ENCODE data around the gene NIT2. TPM values are rescaled to one million over a fixed set of nuclear protein-coding genes. Genes with fewer than 3 reads are reported as not detected.

Gene NIT2
- total RNA-seq, 1 donor from 2014 or later, result 11.0 TPM

- Histone ChIP-seq H3K27me3 (ENCODE audit: control insufficient read depth in 3 of 3, insufficient read depth in 3 of 3, low read length in 3 of 3) (no peaks in the 10 kb centered on the region), H3K27ac (ENCODE audit: low read depth, low read length) (no peak overlapping the region), H3K9ac (ENCODE audit: low read depth in 1 of 3, low read length in 3 of 3) (no peak overlapping the region), H3K4me1 (ENCODE audit: control insufficient read depth in 3 of 3, insufficient read depth in 3 of 3, low read length in 3 of 3) (no peaks in the 10 kb centered on the region), H3K9me3 (ENCODE audit: control insufficient read depth in 3 of 3, low read length in 3 of 3) (no peaks in the 10 kb centered on the region), H3K36me3 (ENCODE audit: control insufficient read depth in 3 of 3, insufficient read depth in 3 of 3, low read length in 3 of 3) (peaks cover 13 to 34% (median 29%) of the 10 kb centered on the region in 3 donors), H3K4me3 (ENCODE audit: low read length in 3 of 3) (no peak overlapping the region)
These were observed 23.9 kb downstream of the NIT2 start for GRCh38 chr3:100358413-100358812.

GRCh38 chr3:100359035-100359434 is 24.5 kb downstream of the NIT2 start:
- H3K36me3 ChIP-seq (ENCODE audit: control insufficient read depth in 3 of 3, insufficient read depth in 3 of 3, low read length in 3 of 3), result peaks cover 9 to 31% (median 25%) of the 10 kb centered on the region in 3 donors

DNA sequence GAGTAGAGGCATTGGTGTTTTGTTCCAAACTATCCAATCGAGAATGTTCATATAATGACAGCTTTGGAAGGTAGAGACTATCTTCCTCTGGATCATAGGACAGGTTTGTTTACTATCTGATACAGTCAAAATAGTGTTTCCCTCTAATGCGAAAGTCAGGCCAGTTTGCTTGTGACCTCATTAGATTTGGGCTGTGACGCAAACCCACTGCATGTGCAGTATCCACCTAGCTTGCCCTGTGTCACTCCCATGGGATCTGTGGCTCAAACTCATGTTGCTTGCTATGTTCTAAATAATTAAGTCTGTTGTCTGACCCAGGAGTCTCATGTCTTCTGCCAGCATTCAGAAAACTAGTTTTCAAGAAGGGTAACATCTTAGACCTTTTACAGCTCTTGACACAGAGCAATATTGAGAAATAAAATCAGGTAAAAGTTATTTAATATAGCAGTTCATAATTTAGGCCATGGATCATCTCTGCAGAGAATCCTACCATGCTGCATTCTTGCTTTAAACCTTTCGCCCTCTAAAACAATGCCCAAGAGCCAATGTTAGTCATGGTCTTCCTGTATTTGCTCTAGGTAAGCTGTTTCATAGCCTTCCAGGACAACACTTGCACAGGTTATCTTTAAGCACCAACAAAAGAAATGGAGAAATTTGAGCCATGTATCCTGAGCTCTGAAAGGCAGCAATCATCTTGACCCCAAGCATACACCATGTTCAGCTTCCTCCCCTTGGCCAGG is 26.4 kb downstream of the NIT2 start:
- Histone ChIP-seq H3K4me3 (ENCODE audit: low read length in 3 of 3) (no peak overlapping the region), H3K4me1 (ENCODE audit: control insufficient read depth in 3 of 3, insufficient read depth in 3 of 3, low read length in 3 of 3) (no peaks in the 10 kb centered on the region), H3K9ac (ENCODE audit: low read depth in 1 of 3, low read length in 3 of 3) (no peak overlapping the region), H3K36me3 (ENCODE audit: control insufficient read depth in 3 of 3, insufficient read depth in 3 of 3, low read length in 3 of 3) (peaks cover 6 to 27% (median 20%) of the 10 kb centered on the region in 3 donors), H3K27me3 (ENCODE audit: control insufficient read depth in 3 of 3, insufficient read depth in 3 of 3, low read length in 3 of 3) (no peaks in the 10 kb centered on the region), H3K9me3 (ENCODE audit: control insufficient read depth in 3 of 3, low read length in 3 of 3) (no peaks in the 10 kb centered on the region), H3K27ac (ENCODE audit: low read depth, low read length) (no peak overlapping the region)

More at GRCh38 chr3:100359035-100359434, 24.5 kb downstream of the NIT2 start:
- Histone ChIP-seq H3K4me3 (ENCODE audit: low read length in 3 of 3) (no peak overlapping the region), H3K27me3 (ENCODE audit: control insufficient read depth in 3 of 3, insufficient read depth in 3 of 3, low read length in 3 of 3) (no peaks in the 10 kb centered on the region), H3K9me3 (ENCODE audit: control insufficient read depth in 3 of 3, low read length in 3 of 3) (no peaks in the 10 kb centered on the region), H3K9ac (ENCODE audit: low read depth in 1 of 3, low read length in 3 of 3) (no peak overlapping the region), H3K4me1 (ENCODE audit: control insufficient read depth in 3 of 3, insufficient read depth in 3 of 3, low read length in 3 of 3) (no peaks in the 10 kb centered on the region), H3K27ac (ENCODE audit: low read depth, low read length) (no peak overlapping the region)

- H3K27me3 ChIP-seq (ENCODE audit: control insufficient read depth in 3 of 3, insufficient read depth in 3 of 3, low read length in 3 of 3), result no peaks in the 10 kb centered on the region
- no peaks in the 10 kb centered on the region for H3K9me3 ChIP-seq (ENCODE audit: control insufficient read depth in 3 of 3, low read length in 3 of 3)
- no peak overlapping the region for H3K9ac ChIP-seq (ENCODE audit: low read depth in 1 of 3, low read length in 3 of 3)
- H3K36me3 ChIP-seq (ENCODE audit: control insufficient read depth in 3 of 3, insufficient read depth in 3 of 3, low read length in 3 of 3), result peaks cover 8 to 30% (median 22%) of the 10 kb centered on the region in 3 donors
- no peaks in the 10 kb centered on the region for H3K4me1 ChIP-seq (ENCODE audit: control insufficient read depth in 3 of 3, insufficient read depth in 3 of 3, low read length in 3 of 3)
- no peak overlapping the region for H3K27ac ChIP-seq (ENCODE audit: low read depth, low read length)
- no peak overlapping the region for H3K4me3 ChIP-seq (ENCODE audit: low read length in 3 of 3)
These were observed 27.3 kb downstream of the NIT2 start for GRCh38 chr3:100361897-100362296.

DNA sequence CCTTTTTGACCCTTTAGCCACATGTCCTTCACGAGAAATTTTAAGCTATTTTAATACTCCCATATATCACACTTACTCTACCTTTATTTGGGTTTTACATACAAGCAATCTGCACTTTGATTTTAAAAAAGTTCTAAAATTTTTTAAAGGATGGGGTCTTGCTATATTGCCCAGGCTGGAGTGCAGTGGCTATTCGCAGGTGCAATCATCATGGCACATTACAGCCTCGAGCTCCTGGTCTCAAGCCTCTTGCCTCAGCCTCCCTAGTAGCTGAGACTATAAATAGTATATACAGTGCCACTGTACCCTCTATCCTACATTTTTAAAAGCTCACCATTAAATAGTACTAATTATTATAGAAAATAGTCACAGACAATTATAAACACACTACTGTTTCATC is 29.9 kb downstream of the NIT2 start:
- Histone ChIP-seq H3K9ac (ENCODE audit: low read depth in 1 of 3, low read length in 3 of 3) (no peak overlapping the region), H3K4me1 (ENCODE audit: control insufficient read depth in 3 of 3, insufficient read depth in 3 of 3, low read length in 3 of 3) (no peaks in the 10 kb centered on the region), H3K36me3 (ENCODE audit: control insufficient read depth in 3 of 3, insufficient read depth in 3 of 3, low read length in 3 of 3) (peaks cover 17 to 39% (median 38%) of the 10 kb centered on the region in 3 donors), H3K27me3 (ENCODE audit: control insufficient read depth in 3 of 3, insufficient read depth in 3 of 3, low read length in 3 of 3) (no peaks in the 10 kb centered on the region), H3K9me3 (ENCODE audit: control insufficient read depth in 3 of 3, low read length in 3 of 3) (no peaks in the 10 kb centered on the region), H3K4me3 (ENCODE audit: low read length in 3 of 3) (no peak overlapping the region), H3K27ac (ENCODE audit: low read depth, low read length) (no peak overlapping the region)

- no peaks in the 10 kb centered on the region for H3K4me1 ChIP-seq (ENCODE audit: control insufficient read depth in 3 of 3, insufficient read depth in 3 of 3, low read length in 3 of 3)
- no peak overlapping the region for H3K27ac ChIP-seq (ENCODE audit: low read depth, low read length)
- peaks cover 19 to 52% (median 49%) of the 10 kb centered on the region in 3 donors for H3K36me3 ChIP-seq (ENCODE audit: control insufficient read depth in 3 of 3, insufficient read depth in 3 of 3, low read length in 3 of 3)
These were observed 31.9 kb downstream of the NIT2 start for GRCh38 chr3:100366424-100366823.

DNA sequence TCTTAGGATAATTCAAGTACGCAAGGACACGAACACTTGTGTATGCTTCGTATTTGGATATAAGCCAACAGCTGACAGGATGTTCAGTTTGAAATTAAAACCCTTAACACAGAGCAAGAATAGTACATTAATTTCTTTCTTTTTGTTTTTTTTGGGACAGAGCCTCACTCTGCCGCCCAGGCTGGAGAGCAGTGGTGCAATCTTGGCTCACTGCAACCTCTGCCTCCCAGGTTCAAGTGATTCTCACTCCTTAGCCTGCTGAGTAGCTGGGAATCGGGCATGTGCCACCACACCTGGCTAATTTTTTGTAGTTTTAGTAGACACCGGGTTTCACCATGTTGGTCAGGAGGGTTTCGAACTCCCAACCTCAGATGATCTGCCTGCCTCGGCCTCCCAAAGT is 33.9 kb downstream of the NIT2 start:
- H3K4me1 ChIP-seq (ENCODE audit: control insufficient read depth in 3 of 3, insufficient read depth in 3 of 3, low read length in 3 of 3), result no peaks in the 10 kb centered on the region
- no peak overlapping the region for H3K4me3 ChIP-seq (ENCODE audit: low read length in 3 of 3)
- H3K27me3 ChIP-seq (ENCODE audit: control insufficient read depth in 3 of 3, insufficient read depth in 3 of 3, low read length in 3 of 3), result no peaks in the 10 kb centered on the region
- H3K9me3 ChIP-seq (ENCODE audit: control insufficient read depth in 3 of 3, low read length in 3 of 3), result no peaks in the 10 kb centered on the region
- no peak overlapping the region for H3K27ac ChIP-seq (ENCODE audit: low read depth, low read length)
- no peak overlapping the region for H3K9ac ChIP-seq (ENCODE audit: low read depth in 1 of 3, low read length in 3 of 3)
- peaks cover 30 to 63% (median 54%) of the 10 kb centered on the region in 3 donors for H3K36me3 ChIP-seq (ENCODE audit: control insufficient read depth in 3 of 3, insufficient read depth in 3 of 3, low read length in 3 of 3)

More at GRCh38 chr3:100366424-100366823, 31.9 kb downstream of the NIT2 start:
- no peak overlapping the region for H3K9ac ChIP-seq (ENCODE audit: low read depth in 1 of 3, low read length in 3 of 3)
- H3K4me3 ChIP-seq (ENCODE audit: low read length in 3 of 3), result no peak overlapping the region
- H3K9me3 ChIP-seq (ENCODE audit: control insufficient read depth in 3 of 3, low read length in 3 of 3), result no peaks in the 10 kb centered on the region
- H3K27me3 ChIP-seq (ENCODE audit: control insufficient read depth in 3 of 3, insufficient read depth in 3 of 3, low read length in 3 of 3), result no peaks in the 10 kb centered on the region

GRCh38 chr3:100370756-100371155 is 36.2 kb downstream of the NIT2 start:
- Histone ChIP-seq H3K27ac (ENCODE audit: low read depth, low read length) (no peak overlapping the region), H3K27me3 (ENCODE audit: control insufficient read depth in 3 of 3, insufficient read depth in 3 of 3, low read length in 3 of 3) (no peaks in the 10 kb centered on the region), H3K4me1 (ENCODE audit: control insufficient read depth in 3 of 3, insufficient read depth in 3 of 3, low read length in 3 of 3) (no peaks in the 10 kb centered on the region), H3K36me3 (ENCODE audit: control insufficient read depth in 3 of 3, insufficient read depth in 3 of 3, low read length in 3 of 3) (peaks cover 29 to 57% (median 51%) of the 10 kb centered on the region in 3 donors), H3K9ac (ENCODE audit: low read depth in 1 of 3, low read length in 3 of 3) (no peak overlapping the region), H3K9me3 (ENCODE audit: control insufficient read depth in 3 of 3, low read length in 3 of 3) (no peaks in the 10 kb centered on the region), H3K4me3 (ENCODE audit: low read length in 3 of 3) (no peak overlapping the region)

DNA sequence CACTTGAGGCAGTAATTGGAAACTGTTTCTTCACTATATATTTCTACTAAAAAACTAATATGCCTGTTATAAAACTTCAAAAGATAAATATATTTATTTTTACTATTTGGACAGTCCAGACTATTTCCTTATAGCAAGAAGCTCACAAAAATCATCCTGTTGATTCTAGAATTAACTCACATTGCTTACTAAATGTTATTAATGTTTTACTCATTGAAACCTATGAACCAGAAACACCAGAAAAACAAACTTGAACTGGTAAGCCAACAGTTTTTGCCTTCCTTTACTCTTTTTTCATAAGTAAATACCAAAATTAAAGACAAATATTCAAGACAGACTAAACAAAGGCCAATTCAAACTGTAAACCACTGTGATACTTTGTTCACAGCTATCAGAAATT is 40.0 kb downstream of the NIT2 start:
- H3K36me3 ChIP-seq (ENCODE audit: control insufficient read depth in 3 of 3, insufficient read depth in 3 of 3, low read length in 3 of 3), result peaks cover 25 to 55% (median 48%) of the 10 kb centered on the region in 3 donors
- H3K9me3 ChIP-seq (ENCODE audit: control insufficient read depth in 3 of 3, low read length in 3 of 3), result no peaks in the 10 kb centered on the region
- no peak overlapping the region for H3K9ac ChIP-seq (ENCODE audit: low read depth in 1 of 3, low read length in 3 of 3)
- H3K4me1 ChIP-seq (ENCODE audit: control insufficient read depth in 3 of 3, insufficient read depth in 3 of 3, low read length in 3 of 3), result no peaks in the 10 kb centered on the region
- H3K27me3 ChIP-seq (ENCODE audit: control insufficient read depth in 3 of 3, insufficient read depth in 3 of 3, low read length in 3 of 3), result no peaks in the 10 kb centered on the region
- H3K4me3 ChIP-seq (ENCODE audit: low read length in 3 of 3), result no peak overlapping the region
- H3K27ac ChIP-seq (ENCODE audit: low read depth, low read length), result no peak overlapping the region

GRCh38 chr3:100376301-100376700 is 41.7 kb downstream of the NIT2 start:
- Histone ChIP-seq H3K9ac (ENCODE audit: low read depth in 1 of 3, low read length in 3 of 3) (no peak overlapping the region), H3K4me1 (ENCODE audit: control insufficient read depth in 3 of 3, insufficient read depth in 3 of 3, low read length in 3 of 3) (no peaks in the 10 kb centered on the region), H3K9me3 (ENCODE audit: control insufficient read depth in 3 of 3, low read length in 3 of 3) (no peaks in the 10 kb centered on the region), H3K27me3 (ENCODE audit: control insufficient read depth in 3 of 3, insufficient read depth in 3 of 3, low read length in 3 of 3) (no peaks in the 10 kb centered on the region), H3K4me3 (ENCODE audit: low read length in 3 of 3) (no peak overlapping the region), H3K27ac (ENCODE audit: low read depth, low read length) (no peak overlapping the region), H3K36me3 (ENCODE audit: control insufficient read depth in 3 of 3, insufficient read depth in 3 of 3, low read length in 3 of 3) (peaks cover 22 to 59% (median 44%) of the 10 kb centered on the region in 3 donors)
